Right lobe of liver (tissue), 6 donors: Measurements from ENCODE around the gene KCNQ1OT1. TPM values are rescaled to one million over a fixed set of nuclear protein-coding genes. Genes with fewer than 3 reads are reported as not detected.
"Not testable (repeated sequence)": the region's sequence is repeated elsewhere in the genome, so short reads cannot be mapped to it uniquely, and the experiment has no call there.

Experiments
- ATAC-seq, 4 donors: fragments of 200-7000 bp; cut with Tn5 transposase; one replicate each; pipeline ENCODE4 v1.9.1; 2020; ENCODE audit warnings: mild to moderate bottlenecking in 4 of 4, moderate library complexity in 4 of 4
- DNase-seq, 3 donors: peaks; one replicate each; pipeline ENCODE4 v3.0.0-alpha.2; 2020
- H3K27ac ChIP-seq, 3 donors: fragments of 200-600 bp; one replicate each; pipeline ENCODE4 v1.8.0; 2022
- H3K27me3 ChIP-seq, 2 donors: fragments of 200-600 bp; one replicate each; pipeline ENCODE4 v1.8.0; 2022
- H3K36me3 ChIP-seq, 4 donors: fragments of 200-600 bp; sonication (generic) in 1 of 4; one replicate each; pipeline versions ENCODE4 v1.5.1 to v1.8.0; 2017 to 2022; ENCODE audit warnings: control low read depth in 1 of 4
- H3K4me1 ChIP-seq, 4 donors: fragments of 200-600 bp; sonication (generic) in 1 of 4; one replicate each; pipeline versions ENCODE4 v1.5.1 to v1.8.0; 2017 to 2022; ENCODE audit warnings: control low read depth in 1 of 4
- H3K4me3 ChIP-seq, 3 donors: fragments of 200-600 bp; one replicate each; pipeline ENCODE4 v1.8.0; 2022
- H3K9me3 ChIP-seq, 4 donors: fragments of 200-600 bp; sonication (generic) in 1 of 4; one replicate each; pipeline versions ENCODE4 v1.5.1 to v1.8.0; 2017 to 2022; ENCODE audit warnings: control low read depth in 1 of 4
- CTCF ChIP-seq, 4 donors: fragments of 200-600 bp in 3 of 4; fragments of 450-650 bp in 1 of 4; IDR thresholded peaks; one replicate each; pipeline versions ENCODE4 v1.5.1 to v1.8.0; 2016 to 2022; ENCODE audit warnings: antibody characterized with exemption in 4 of 4, mild to moderate bottlenecking in 2 of 4
- POLR2A ChIP-seq: fragments of 450-650 bp; IDR thresholded peaks from one replicate; pipeline ENCODE4 v1.6.1; 2017; ENCODE audit warnings: antibody characterized with exemption, mild to moderate bottlenecking
- WGBS: methylation state at CpG from one replicate; pipeline ENCODE4 v1.1.6; 2018; ENCODE audit warnings: low coverage, low lambda C conversion rate; ENCODE audit not compliant: insufficient coverage; ENCODE audit errors: missing lambda C conversion rate; 5-methylcytosine and 5-hydroxymethylcytosine counted together
- intact Hi-C, 2 donors: fragments of 100-400 bp; cut with DNase I; formaldehyde crosslinking; loops; one replicate each; pipeline versions ENCODE4 v1.11.2 to v1.14.1; 2022
- total RNA-seq, 6 experiments: library from RNA; depleted of rRNA in 2 of 6; stranded (reverse); fragments of >200 nt in 2 of 6; fragmentation: NEBNext Ultra II Directional in 3 of 6; extraction: Animal tissue kit (Norgen Biotek cat#: 25700) in 3 of 6; gene quantifications; one replicate each; pipeline versions ENCODE4 v1.1.0 to v1.2.4, GENCODE V29; 2016 to 2023
- donor health status: DM: no; HTN: yes; CAD: no.
- donor health status: DM: no; HTN: no; CAD: no.
- donor health status: DM: no; HTN: no; CAD: no.
- donor health status: DM: no; HTN: yes; CAD: no.
- donor health status: DM: no; HTN: yes; CAD: no.

Gene KCNQ1OT1
- total RNA-seq, 6 experiments from 2014 or later: 0.37 to 1.7 (median 0.60) TPM

- intact Hi-C loops: no loop called here
- DNase-seq: no peak
- WGBS: 75% methylated on average over 1 of the region's 4 CpGs
These were observed 54.7 kb downstream of the KCNQ1OT1 start for GRCh38 chr11:2644844-2645778.

GRCh38 chr11:2643746-2644145 lies 56.0 kb downstream of the KCNQ1OT1 start:
- Histone ChIP-seq H3K4me3 (no peak overlapping the region), H3K9me3 (peaks cover 0 to 16% (median 4%) of the 10 kb centered on the region in 4 donors)
- ATAC-seq: no peak

More at GRCh38 chr11:2644844-2645778, 54.7 kb downstream of the KCNQ1OT1 start:
- no peak overlapping the region for H3K4me3 ChIP-seq
- no peak overlapping the region for H3K27ac ChIP-seq
- ATAC-seq: no peak
- no peaks in the 10 kb centered on the region for H3K27me3 ChIP-seq
- peaks cover 0 to 25% (median 4%) of the 10 kb centered on the region in 4 donors for H3K9me3 ChIP-seq
- no peaks in the 10 kb centered on the region for H3K4me1 ChIP-seq
- no peaks in the 10 kb centered on the region for H3K36me3 ChIP-seq
- no peak for TF ChIP-seq CTCF (IDR thresholded peaks at IDR 0.05)
- TF ChIP-seq POLR2A: no peak

GRCh38 chr11:2641623-2642022 lies 58.2 kb downstream of the KCNQ1OT1 start:
- no peak for TF ChIP-seq CTCF (IDR thresholded peaks at IDR 0.05)
- no peak for TF ChIP-seq POLR2A
- Histone ChIP-seq H3K27me3 (no peaks in the 10 kb centered on the region), H3K27ac (no peak overlapping the region), H3K36me3 (no peaks in the 10 kb centered on the region), H3K9me3 (peaks cover 0 to 14% (median 4%) of the 10 kb centered on the region in 4 donors), H3K4me3 (no peak overlapping the region), H3K4me1 (no peaks in the 10 kb centered on the region)
- intact Hi-C loops: no loop called here
- no peak for ATAC-seq
- 64% methylated on average over 1 of the region's 1 CpG for WGBS
- DNase-seq: no peak

More at GRCh38 chr11:2643746-2644145, 56.0 kb downstream of the KCNQ1OT1 start:
- no peaks in the 10 kb centered on the region for H3K4me1 ChIP-seq
- TF ChIP-seq CTCF (IDR thresholded peaks at IDR 0.05) (no peak), POLR2A (no peak)
- no peak overlapping the region for H3K27ac ChIP-seq
- no peak for DNase-seq
- intact Hi-C loops: no loop called here
- H3K27me3 ChIP-seq: no peaks in the 10 kb centered on the region
- 70% methylated on average over 3 of the region's 3 CpGs for WGBS
- H3K36me3 ChIP-seq: no peaks in the 10 kb centered on the region

GRCh38 chr11:2639763-2640162 lies 60.0 kb downstream of the KCNQ1OT1 start:
- intact Hi-C loops, H3K4me1 ChIP-seq: not testable (repeated sequence)

GRCh38 chr11:2631161-2631560 lies 68.6 kb downstream of the KCNQ1OT1 start:
- peaks cover 0 to 20% (median 6%) of the 10 kb centered on the region in 4 donors for H3K9me3 ChIP-seq

More at GRCh38 chr11:2639763-2640162, 60.0 kb downstream of the KCNQ1OT1 start:
- not testable (repeated sequence) for H3K27me3 ChIP-seq, DNase-seq, ATAC-seq, H3K27ac ChIP-seq, H3K36me3 ChIP-seq, H3K4me3 ChIP-seq
- H3K9me3 ChIP-seq: peaks cover 0 to 14% (median 4%) of the 10 kb centered on the region in 4 donors
- 90% methylated on average over 2 of the region's 13 CpGs for WGBS

More at GRCh38 chr11:2631161-2631560, 68.6 kb downstream of the KCNQ1OT1 start:
- 69% methylated on average over 1 of the region's 1 CpG for WGBS
- no peak for DNase-seq
- ATAC-seq: no peak
- TF ChIP-seq POLR2A (no peak), CTCF (IDR thresholded peaks at IDR 0.05) (no peak)
- Histone ChIP-seq H3K27me3 (no peaks in the 10 kb centered on the region), H3K4me3 (no peak overlapping the region), H3K27ac (no peak overlapping the region), H3K4me1 (no peaks in the 10 kb centered on the region), H3K36me3 (no peaks in the 10 kb centered on the region)
- intact Hi-C loops: no loop called here
